Lower leg skin (tissue), 4 donors: ENCODE data around the gene KCTD5. TPM values are rescaled to one million over a fixed set of nuclear protein-coding genes. Genes with fewer than 3 reads are reported as not detected.
"Not testable (repeated sequence)": the region's sequence is repeated elsewhere in the genome, so short reads cannot be mapped to it uniquely, and the experiment has no call there.

Experiments
- DNase-seq, 2 donors: peaks; one replicate each; pipeline ENCODE4 v3.0.0-alpha.2; 2019; ENCODE audit warnings: low spot score in 2 of 2
- H3K4me3 ChIP-seq: fragments of 200-600 bp; sonication (generic); 2 replicates; pipeline ENCODE4 v1.5.1; 2017; ENCODE audit warnings: mild to moderate bottlenecking, low read depth; ENCODE audit not compliant: poor library complexity, severe bottlenecking
- CTCF ChIP-seq, 3 donors: fragments of 450-650 bp; IDR thresholded peaks; one replicate each; pipeline ENCODE4 v1.5.1; 2016; ENCODE audit warnings: antibody characterized with exemption in 3 of 3, mild to moderate bottlenecking in 3 of 3, moderate library complexity in 2 of 3
- POLR2A ChIP-seq, 2 donors: fragments of 450-650 bp; IDR thresholded peaks; one replicate each; pipeline ENCODE4 v1.6.1; 2016 to 2017; ENCODE audit warnings: antibody characterized with exemption in 2 of 2, mild to moderate bottlenecking in 1 of 2, moderate library complexity in 1 of 2
- WGBS, 2 donors: methylation state at CpG; one replicate each; pipeline ENCODE4 v1.1.5; 2018; 5-methylcytosine and 5-hydroxymethylcytosine counted together
- intact Hi-C: fragments of 100-400 bp; cut with DNase I; formaldehyde crosslinking; loops from one replicate; pipeline ENCODE4 v1.15.0; 2023; ENCODE audit warnings: low total_unique reads
- total RNA-seq, 4 donors: library from RNA; depleted of rRNA; stranded (reverse); fragments of >200 nt; gene quantifications; one replicate each; pipeline ENCODE4 v1.1.0, GENCODE V29; 2016

KCTD5 gene
- total RNA-seq, 4 donors from 2014 or later, result 34.9 to 61.9 (median 51.1) TPM

GRCh38 chr16:2673066-2673999, 9.0 kb upstream of the KCTD5 start:
- intact Hi-C loops, result no loop called here
- DNase-seq, result peak; percentile 93 to 99
- H3K4me3 ChIP-seq, result no peak overlapping the region
- TF ChIP-seq POLR2A (IDR thresholded peaks at IDR 0.05) (no peak), CTCF (IDR thresholded peaks at IDR 0.05) (no peak)
- 0 to 1% methylated on average over 29 to 31 of the region's 107 CpGs for WGBS, 2 donors

- intact Hi-C loops, result no loop called here
- H3K4me3 ChIP-seq, result no peak overlapping the region
- no peak for DNase-seq
- no peak for TF ChIP-seq CTCF (IDR thresholded peaks at IDR 0.05)
- TF ChIP-seq POLR2A (IDR thresholded peaks at IDR 0.05), result no peak
- WGBS, 2 donors, result 80 to 81% methylated on average over 7 of the region's 7 CpGs
Observed at GRCh38 chr16:2675021-2675420, 7.3 kb upstream of the KCTD5 start.

GRCh38 chr16:2675714-2676113, 6.6 kb upstream of the KCTD5 start:
- intact Hi-C loops, result no loop called here
- H3K4me3 ChIP-seq, result no peak overlapping the region
- 74 to 80% methylated on average over 16 of the region's 16 CpGs for WGBS, 2 donors
- DNase-seq, result no peak
- no peak for TF ChIP-seq POLR2A (IDR thresholded peaks at IDR 0.05)
- TF ChIP-seq CTCF (IDR thresholded peaks at IDR 0.05), result no peak

- H3K4me3 ChIP-seq, DNase-seq, intact Hi-C loops: not testable (repeated sequence)
- 91 to 97% methylated on average over 3 of the region's 3 CpGs for WGBS, 2 donors
Observed at GRCh38 chr16:2676937-2677336, 5.4 kb upstream of the KCTD5 start.

GRCh38 chr16:2678206-2678965, 3.9 kb upstream of the KCTD5 start:
- intact Hi-C loops, result not testable (repeated sequence)
- WGBS, 2 donors, result 78 to 86% methylated on average over 13 to 15 of the region's 23 CpGs

GRCh38 chr16:2679902-2680301, 2.4 kb upstream of the KCTD5 start:
- DNase-seq, result peak in 1 of 2 donors; percentile 80
- 70 to 81% methylated on average over 4 of the region's 4 CpGs for WGBS, 2 donors
- H3K4me3 ChIP-seq, intact Hi-C loops: not testable (repeated sequence)

More at GRCh38 chr16:2678206-2678965, 3.9 kb upstream of the KCTD5 start:
- DNase-seq, H3K4me3 ChIP-seq: not testable (repeated sequence)

- intact Hi-C loops, H3K4me3 ChIP-seq, DNase-seq: not testable (repeated sequence)
- 48 to 64% methylated on average over 7 to 8 of the region's 8 CpGs for WGBS, 2 donors
Observed at GRCh38 chr16:2680360-2680759, 2.0 kb upstream of the KCTD5 start.

- WGBS, 2 donors, result 5 to 10% methylated on average over 13 of the region's 13 CpGs
- intact Hi-C loops, DNase-seq: not testable (repeated sequence)
- peak overlapping the region; percentile 99 for H3K4me3 ChIP-seq
Observed at GRCh38 chr16:2683041-2683440, 718 bp downstream of the KCTD5 start.

- intact Hi-C loops, H3K4me3 ChIP-seq, DNase-seq: not testable (repeated sequence)
- no CpG with 5 or more reads among the region's 9 CpGs for WGBS, 2 donors
Observed at GRCh38 chr16:2686075-2686474, 3.8 kb downstream of the KCTD5 start.
